WTC11 (cell line): ENCODE data around the gene SUCLG2. TPM values are rescaled to one million over a fixed set of nuclear protein-coding genes. Genes with fewer than 3 reads are reported as not detected.

Source experiments
- ATAC-seq: fragments of 200-7000 bp; cut with Tn5 transposase; 2 replicates; pipeline ENCODE4 v1.10.0; 2021; ENCODE audit warnings: mild to moderate bottlenecking, moderate library complexity
- CTCF ChIA-PET: fragments of 300-600 bp; sonication (Branson Sonifier 250); formaldehyde crosslinking; loops from one replicate; lab custom pipeline; 2021; ENCODE audit warnings: antibody characterized with exemption; lab: Charles Lee
- POLR2A ChIA-PET: fragments of 350-600 bp; sonication (Branson Sonifier 250); formaldehyde crosslinking; loops from one replicate; lab custom pipeline; 2021; ENCODE audit warnings: antibody characterized with exemption; lab: Charles Lee
- DNase-seq: peaks from one replicate; pipeline ENCODE4 v3.0.0; 2021; ENCODE audit warnings: low spot score
- H3K27ac Mint-ChIP-seq: 2 replicates; pipeline ENCODE4 v1.8.0; 2021; ENCODE audit warnings: mixed read lengths
- H3K27me3 Mint-ChIP-seq: 2 replicates; pipeline ENCODE4 v1.8.0; 2021; ENCODE audit warnings: low read depth, mild to moderate bottlenecking, moderate library complexity, mixed read lengths
- H3K36me3 Mint-ChIP-seq: 2 replicates; pipeline ENCODE4 v1.8.0; 2021; ENCODE audit warnings: mixed read lengths
- H3K4me1 Mint-ChIP-seq: 2 replicates; pipeline ENCODE4 v1.8.0; 2022; ENCODE audit warnings: mixed read lengths
- H3K4me3 Mint-ChIP-seq: 2 replicates; pipeline ENCODE4 v1.8.0; 2021; ENCODE audit warnings: mild to moderate bottlenecking, moderate library complexity, mixed read lengths
- H3K9me3 Mint-ChIP-seq: 2 replicates; pipeline ENCODE4 v1.8.0; 2021; ENCODE audit warnings: mixed read lengths
- ATF1 ChIP-seq: sonication (generic); formaldehyde crosslinking; IDR thresholded peaks from 2 replicates; pipeline ENCODE4 v1.8.1; 2023; ENCODE audit warnings: mild to moderate bottlenecking, moderate library complexity, missing genetic modification reagents
- ATF2 ChIP-seq: sonication (generic); formaldehyde crosslinking; IDR thresholded peaks from 2 replicates; pipeline ENCODE4 v1.8.1; 2022; ENCODE audit warnings: low read depth, missing genetic modification reagents, borderline replicate concordance
- ATF3 ChIP-seq: sonication (generic); formaldehyde crosslinking; conservative IDR thresholded peaks from 2 replicates; pipeline ENCODE4 v1.8.1; 2022; ENCODE audit warnings: mild to moderate bottlenecking, missing genetic modification reagents
- CBFB ChIP-seq: sonication (generic); formaldehyde crosslinking; IDR thresholded peaks from 2 replicates; pipeline ENCODE4 v1.8.1; 2022; ENCODE audit warnings: mild to moderate bottlenecking, low read depth, missing genetic modification reagents
- CREM ChIP-seq: sonication (generic); formaldehyde crosslinking; IDR thresholded peaks from 2 replicates; pipeline ENCODE4 v1.8.1; 2022; ENCODE audit warnings: mild to moderate bottlenecking, missing genetic modification reagents, moderate library complexity
- EMX1 ChIP-seq: fragments of 250-450 bp; sonication (Bioruptor Pico); IDR thresholded peaks from 2 replicates; pipeline ENCODE4 v1.8.0; 2021; ENCODE audit warnings: mild to moderate bottlenecking
- FOXJ3 ChIP-seq: sonication (generic); formaldehyde crosslinking; IDR thresholded peaks from 2 replicates; pipeline ENCODE4 v1.9.0; 2021; ENCODE audit warnings: missing genetic modification reagents, mild to moderate bottlenecking, borderline replicate concordance
- FOXP4 ChIP-seq: sonication (generic); formaldehyde crosslinking; IDR thresholded peaks from 2 replicates; pipeline ENCODE4 v1.8.0; 2022; ENCODE audit warnings: mild to moderate bottlenecking, missing genetic modification reagents
- GABPB1 ChIP-seq: sonication (generic); formaldehyde crosslinking; IDR thresholded peaks from 2 replicates; pipeline ENCODE4 v1.8.1; 2023; ENCODE audit warnings: mild to moderate bottlenecking, missing genetic modification reagents
- GRHL2 ChIP-seq: fragments of 250-450 bp; sonication (Bioruptor Pico); IDR thresholded peaks from 2 replicates; pipeline ENCODE4 v1.8.0; 2022; ENCODE audit warnings: mild to moderate bottlenecking, moderate library complexity; ENCODE audit not compliant: insufficient replicate concordance, severe bottlenecking
- JAZF1 ChIP-seq: fragments of 250-450 bp; sonication (Bioruptor Pico); IDR thresholded peaks from 2 replicates; pipeline ENCODE4 v1.9.0; 2021; ENCODE audit warnings: moderate library complexity, mild to moderate bottlenecking, inconsistent platforms
- JUN ChIP-seq: sonication (generic); formaldehyde crosslinking; IDR thresholded peaks from 2 replicates; pipeline ENCODE4 v1.8.0; 2023; ENCODE audit warnings: mild to moderate bottlenecking, missing genetic modification reagents
- MAX ChIP-seq: sonication (generic); formaldehyde crosslinking; IDR thresholded peaks from 2 replicates; pipeline ENCODE4 v1.8.0; 2022; ENCODE audit warnings: mild to moderate bottlenecking, missing genetic modification reagents
- MYBL2 ChIP-seq: sonication (generic); formaldehyde crosslinking; IDR thresholded peaks from 2 replicates; pipeline ENCODE4 v1.8.1; 2023; ENCODE audit warnings: mild to moderate bottlenecking, moderate library complexity, missing genetic modification reagents
- NFE2L1 ChIP-seq: sonication (generic); formaldehyde crosslinking; IDR thresholded peaks from 2 replicates; pipeline ENCODE4 v1.8.1; 2023; ENCODE audit warnings: missing genetic modification reagents
- NR2C2 ChIP-seq: sonication (generic); formaldehyde crosslinking; IDR thresholded peaks from 2 replicates; pipeline ENCODE4 v1.8.0; 2022; ENCODE audit warnings: mild to moderate bottlenecking, missing genetic modification reagents
- PRRX2 ChIP-seq: fragments of 250-450 bp; sonication (Bioruptor Pico); IDR thresholded peaks from 2 replicates; pipeline ENCODE4 v1.8.0; 2021; ENCODE audit warnings: mild to moderate bottlenecking
- RORB ChIP-seq: fragments of 250-450 bp; sonication (Bioruptor Pico); IDR thresholded peaks from 2 replicates; pipeline ENCODE4 v1.9.0; 2021; ENCODE audit warnings: mild to moderate bottlenecking
- TEAD4 ChIP-seq: sonication (generic); formaldehyde crosslinking; IDR thresholded peaks from 2 replicates; pipeline ENCODE4 v1.8.0; 2022; ENCODE audit warnings: mild to moderate bottlenecking, missing genetic modification reagents
- TP53 ChIP-seq: sonication (generic); formaldehyde crosslinking; IDR thresholded peaks from 2 replicates; pipeline ENCODE4 v1.8.1; 2023; ENCODE audit warnings: mild to moderate bottlenecking, missing genetic modification reagents
- USF2 ChIP-seq: sonication (generic); formaldehyde crosslinking; IDR thresholded peaks from 2 replicates; pipeline ENCODE4 v1.8.1; 2023; ENCODE audit warnings: mild to moderate bottlenecking, missing genetic modification reagents, moderate library complexity
- ZNF138 ChIP-seq: sonication (generic); formaldehyde crosslinking; conservative IDR thresholded peaks from 2 replicates; pipeline ENCODE4 v1.8.1; 2022; ENCODE audit warnings: mild to moderate bottlenecking, moderate library complexity, missing genetic modification reagents
- ZNF263 ChIP-seq: sonication (generic); formaldehyde crosslinking; IDR thresholded peaks from 2 replicates; pipeline ENCODE4 v1.8.1; 2022; ENCODE audit warnings: low read depth, mild to moderate bottlenecking, moderate library complexity, missing genetic modification reagents
- ZNF281 ChIP-seq: sonication (generic); formaldehyde crosslinking; IDR thresholded peaks from 2 replicates; pipeline ENCODE4 v1.8.0; 2023; ENCODE audit warnings: mild to moderate bottlenecking, missing genetic modification reagents
- ZNF317 ChIP-seq: sonication (generic); formaldehyde crosslinking; IDR thresholded peaks from 2 replicates; pipeline ENCODE4 v1.8.1; 2023; ENCODE audit warnings: low read depth, mild to moderate bottlenecking, moderate library complexity, missing genetic modification reagents, borderline replicate concordance
- ZNF425 ChIP-seq: fragments of 250-450 bp; sonication (Bioruptor Pico); conservative IDR thresholded peaks from 2 replicates; pipeline ENCODE4 v1.9.0; 2021; ENCODE audit warnings: mild to moderate bottlenecking
- total RNA-seq: library from RNA; stranded (reverse); gene quantifications from 3 replicates; pipeline ENCODE4 v1.2.3, GENCODE V29; 2021

Gene SUCLG2
- total RNA-seq, 1 experiment from 2014 or later = 39.7 TPM

- H3K36me3 Mint-ChIP-seq = peaks cover 10% of the 10 kb centered on the region; the same call in 1 of the 2 replicates
- ChIA-PET POLR2A (no interaction called here), CTCF (no interaction called here)
Measured at GRCh38 chr3:67657192-67657591, 2.8 kb upstream of the SUCLG2 start.

GRCh38 chr3:67656614-67657013 lies 2.2 kb upstream of the SUCLG2 start:
- no peak for DNase-seq
- no peak overlapping the region for H3K4me3 Mint-ChIP-seq
- ChIA-PET CTCF (no interaction called here), POLR2A (no interaction called here)
- no peaks in the 10 kb centered on the region for H3K27me3 Mint-ChIP-seq
- peaks cover 9% of the 10 kb centered on the region; the same call in 1 of the 2 replicates for H3K9me3 Mint-ChIP-seq
- H3K27ac Mint-ChIP-seq = no peak overlapping the region
- peaks cover 10% of the 10 kb centered on the region; the same call in 1 of the 2 replicates for H3K36me3 Mint-ChIP-seq
- no peak for ATAC-seq
- peaks cover 29% of the 10 kb centered on the region for H3K4me1 Mint-ChIP-seq
- TF ChIP-seq GABPB1 (CRISPR knock-in tag) (no peak), CREM (CRISPR knock-in tag) (no peak), CBFB (CRISPR knock-in tag) (no peak), JAZF1 (CRISPR knock-in tag) (no peak), RORB (CRISPR knock-in tag) (no peak), FOXJ3 (CRISPR knock-in tag) (no peak), TEAD4 (CRISPR knock-in tag) (no peak), NFE2L1 (CRISPR knock-in tag) (no peak), JUN (CRISPR knock-in tag) (no peak), FOXP4 (CRISPR knock-in tag) (no peak), ZNF138 (CRISPR knock-in tag) (no peak), ZNF263 (no peak), MAX (no peak), ZNF281 (no peak), GRHL2 (CRISPR knock-in tag) (no peak)

More at GRCh38 chr3:67657192-67657591, 2.8 kb upstream of the SUCLG2 start:
- ATAC-seq (no peak), DNase-seq (no peak)
- H3K4me3 Mint-ChIP-seq = no peak overlapping the region
- peaks cover 9% of the 10 kb centered on the region; the same call in 1 of the 2 replicates for H3K9me3 Mint-ChIP-seq
- TF ChIP-seq ATF2 = no peak
- TF ChIP-seq EMX1 (CRISPR knock-in tag) = no peak
- TF ChIP-seq MYBL2 (CRISPR knock-in tag) = no peak
- TF ChIP-seq ATF1 (CRISPR knock-in tag) = no peak
- TF ChIP-seq USF2 (CRISPR knock-in tag) = no peak
- no peak for TF ChIP-seq ZNF317 (CRISPR knock-in tag)
- TF ChIP-seq ZNF425 (CRISPR knock-in tag) = no peak
- TF ChIP-seq PRRX2 (CRISPR knock-in tag) = no peak
- no peak for TF ChIP-seq ATF3 (CRISPR knock-in tag)
- TF ChIP-seq NR2C2 (CRISPR knock-in tag) = no peak
- TF ChIP-seq TP53 (CRISPR knock-in tag) = no peak
- H3K27ac Mint-ChIP-seq = no peak overlapping the region
- no peaks in the 10 kb centered on the region for H3K27me3 Mint-ChIP-seq
- H3K4me1 Mint-ChIP-seq = peaks cover 25% of the 10 kb centered on the region
